HG02623 (cell line): ENCODE measurements around the gene MYH16.
"Not testable (repeated sequence)": the region's sequence is repeated elsewhere in the genome, so short reads cannot be mapped to it uniquely, and the experiment has no call there.

ENCODE experiments used
- ATAC-seq: cut with Tn5 transposase; IDR thresholded peaks from one replicate; pipeline ENCODE4 v1.9.1; 2021; ENCODE audit warnings: moderate library complexity; ENCODE audit not compliant: unreplicated experiment

Gene MYH16

DNA sequence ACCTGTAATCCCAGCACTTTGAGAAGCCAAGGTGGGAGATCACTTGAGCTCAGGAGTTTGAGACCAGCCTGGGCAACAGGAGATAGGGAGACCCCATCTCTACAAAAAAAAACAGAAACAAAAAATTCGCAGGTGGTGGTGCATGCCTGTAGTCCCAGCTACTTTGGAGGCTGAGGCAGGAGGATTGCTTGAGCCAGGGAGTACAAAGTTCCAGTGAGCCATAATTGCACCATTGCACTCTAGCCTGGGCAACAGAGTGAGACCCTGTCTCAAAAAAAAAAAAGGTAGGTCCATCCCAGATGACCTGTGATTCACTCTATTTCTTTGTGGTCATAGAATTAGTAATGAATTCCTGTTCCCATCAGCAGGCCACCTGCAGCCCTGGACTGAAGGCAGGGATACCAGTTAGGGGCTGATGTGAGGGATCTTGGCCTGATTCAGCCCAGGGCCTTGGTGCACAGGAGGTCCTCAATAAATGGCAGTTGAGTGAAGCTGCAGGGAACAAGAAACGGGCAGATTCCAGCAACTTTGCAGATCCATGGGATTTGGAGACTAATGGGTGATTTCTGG lies at the start of gene MYH16:
TSS of gene MYH16 (plus strand) at position 364 of the 570 bp plus-strand sequence.
- no peak for ATAC-seq

DNA sequence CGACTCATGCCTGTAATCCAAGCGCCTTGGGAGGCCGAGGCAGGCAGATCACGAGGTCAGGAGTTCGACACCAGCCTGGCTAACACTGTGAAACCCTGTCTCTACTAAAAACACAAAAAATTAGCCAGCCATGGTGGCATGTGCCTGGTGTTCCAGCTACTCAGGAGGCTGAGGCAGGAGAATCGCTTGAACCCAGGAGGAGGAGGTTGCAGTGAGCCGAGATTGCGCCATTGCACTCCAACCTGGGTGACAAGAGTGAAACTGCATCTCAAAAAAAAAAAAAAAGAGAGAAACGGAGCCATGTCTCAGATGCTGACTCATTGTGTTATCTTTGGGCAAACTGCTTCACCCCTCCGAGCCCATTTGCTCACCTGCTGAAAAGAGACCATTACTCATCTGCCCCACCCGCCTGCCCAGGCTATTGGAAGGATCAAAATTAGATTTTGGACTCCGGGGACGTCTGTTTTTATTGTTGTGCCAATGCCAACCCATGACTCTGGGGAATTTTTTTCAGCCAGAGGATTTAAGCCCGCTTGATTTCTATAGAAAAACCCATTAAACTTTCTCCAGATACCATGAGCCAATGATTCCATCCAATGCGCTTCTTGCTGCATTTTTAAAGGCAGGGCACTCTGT lies 48.3 kb upstream of the MYH16 start:
- not testable (repeated sequence) for ATAC-seq

DNA sequence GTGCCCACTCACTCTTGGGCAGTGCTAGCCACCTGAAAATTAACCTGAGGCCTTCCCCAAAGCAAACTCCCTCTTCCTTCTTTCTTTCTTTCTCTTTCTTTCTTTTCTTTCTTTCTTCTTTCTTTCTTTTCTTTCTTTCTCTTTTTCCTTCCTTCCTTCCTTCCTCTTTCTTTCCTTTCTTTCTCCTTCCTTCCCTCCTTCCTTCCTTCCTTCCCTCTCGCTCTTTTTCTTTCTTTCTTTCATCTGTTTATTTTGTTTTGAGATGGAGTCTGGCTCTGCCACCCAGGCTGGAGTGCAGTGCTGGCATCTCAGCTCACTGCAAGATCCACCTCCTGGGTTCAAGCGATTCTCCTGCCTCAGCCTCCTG lies 47.8 kb upstream of the MYH16 start:
- ATAC-seq, result no peak

- ATAC-seq, result no peak
These were observed 43.4 kb upstream of the MYH16 start for GRCh38 chr7:99229234-99229633.

DNA sequence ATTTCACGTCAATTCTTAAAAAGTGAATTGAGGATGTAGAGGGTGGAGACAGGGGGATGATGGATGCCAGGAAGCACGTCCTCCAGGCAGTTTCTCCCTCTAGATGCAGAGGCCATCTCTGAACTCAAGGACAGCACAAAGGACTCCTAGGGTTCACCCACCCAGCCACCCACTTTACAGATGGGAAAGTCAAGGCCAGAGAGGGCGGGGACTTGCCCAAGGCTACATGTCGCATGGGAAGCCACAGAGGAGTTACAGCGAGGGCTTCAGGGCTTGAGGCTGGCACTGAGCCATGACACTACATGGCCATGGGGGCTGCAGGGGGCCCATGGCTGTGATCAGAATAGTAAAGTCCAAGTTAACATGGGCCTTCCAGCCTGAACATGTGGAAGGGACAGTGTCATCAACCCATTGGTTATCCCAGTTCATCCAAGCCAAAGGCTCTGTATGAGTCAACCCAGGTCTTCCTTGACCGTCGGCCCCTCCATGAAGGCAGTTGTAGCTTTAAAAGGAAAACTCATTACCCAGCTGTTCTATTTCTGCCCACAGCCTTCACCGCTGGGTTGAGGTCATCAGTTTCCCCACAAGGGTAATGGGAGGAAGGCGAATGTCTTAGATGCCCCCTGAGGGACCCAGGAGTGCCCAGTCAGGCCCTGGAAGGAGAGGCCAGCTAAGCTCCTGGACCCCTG lies 40.4 kb upstream of the MYH16 start:
- no peak for ATAC-seq

DNA sequence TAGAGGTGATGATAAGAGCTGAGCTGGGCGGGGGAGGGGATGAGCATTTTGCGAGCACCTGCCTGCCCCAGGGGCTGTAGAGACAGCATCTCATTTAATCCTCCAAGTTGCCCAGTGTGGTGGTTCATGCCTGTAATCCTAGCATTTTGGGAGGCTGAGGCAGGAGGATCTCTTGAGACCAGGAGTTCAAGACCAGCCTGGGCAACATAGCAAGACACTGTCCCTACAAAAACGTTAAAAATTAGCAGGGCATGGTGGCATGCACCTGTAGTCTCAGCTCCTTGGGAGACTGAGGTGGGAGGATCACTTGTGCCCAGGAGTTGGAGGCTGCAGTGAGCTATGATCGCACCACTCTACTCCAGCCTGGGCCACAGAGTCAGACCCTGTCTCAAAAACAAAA lies 39.7 kb upstream of the MYH16 start:
- not testable (repeated sequence) for ATAC-seq

GRCh38 chr7:99234185-99234584 lies 38.5 kb upstream of the MYH16 start:
- no peak for ATAC-seq

DNA sequence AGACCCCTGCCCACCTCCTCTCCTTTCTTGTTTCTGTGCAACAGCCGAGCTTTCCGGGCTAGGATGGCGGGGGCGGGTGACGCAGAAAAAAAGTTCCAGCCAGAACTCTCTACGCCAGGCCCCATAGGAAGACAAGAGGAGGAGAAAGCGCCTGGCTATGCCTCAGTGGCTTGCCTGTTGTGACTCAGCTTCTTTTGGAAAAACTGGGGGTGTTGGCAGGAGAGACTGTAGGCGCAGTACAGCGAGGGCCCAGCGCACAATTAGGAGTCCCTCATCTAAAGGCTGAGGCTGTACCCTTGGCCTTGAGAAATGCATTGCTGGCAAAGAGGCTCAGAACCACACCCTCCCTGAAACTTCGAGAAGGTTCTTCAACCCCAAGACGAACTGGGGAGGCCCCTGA lies 36.7 kb upstream of the MYH16 start:
- ATAC-seq, result no peak

- not testable (repeated sequence) for ATAC-seq
These were observed 34.8 kb upstream of the MYH16 start for GRCh38 chr7:99237876-99238275.

DNA sequence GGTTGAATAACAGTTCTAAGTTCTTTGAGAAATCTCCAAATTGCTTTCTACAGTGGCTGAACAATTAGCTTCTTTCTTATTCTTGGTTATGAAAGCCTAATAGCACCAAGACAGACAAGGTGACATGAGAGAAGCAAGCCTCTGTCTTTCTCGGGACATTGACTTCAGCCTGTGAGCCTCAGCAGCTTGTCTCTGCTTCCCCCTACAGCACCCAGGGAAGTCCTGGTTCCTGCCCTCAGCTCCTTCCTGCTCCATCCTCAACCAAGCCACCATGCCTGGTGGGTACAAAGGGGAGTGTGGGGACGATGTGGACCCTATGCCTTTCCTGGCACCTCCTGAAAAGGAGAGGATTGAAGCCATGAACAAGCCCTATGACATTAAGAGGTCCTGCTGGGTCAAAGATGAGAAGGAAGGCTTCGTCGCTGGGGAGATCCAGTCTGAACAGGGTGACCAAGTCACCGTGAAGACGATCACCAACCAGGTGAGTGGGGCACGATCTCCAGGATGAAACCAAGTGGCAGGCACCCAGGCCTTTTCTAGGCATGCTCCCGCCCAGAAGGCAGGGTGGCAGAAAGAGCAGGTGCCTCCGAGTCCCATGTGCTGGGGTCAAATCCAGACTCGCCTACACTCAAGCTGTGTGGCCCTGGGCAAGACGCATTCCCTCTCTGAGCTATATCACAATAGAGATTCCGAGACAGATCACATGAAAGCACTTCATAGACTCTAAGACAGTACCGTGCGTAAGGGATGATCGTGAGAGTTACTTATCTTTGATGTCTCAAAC lies 33.9 kb upstream of the MYH16 start:
- ATAC-seq, result no peak

DNA sequence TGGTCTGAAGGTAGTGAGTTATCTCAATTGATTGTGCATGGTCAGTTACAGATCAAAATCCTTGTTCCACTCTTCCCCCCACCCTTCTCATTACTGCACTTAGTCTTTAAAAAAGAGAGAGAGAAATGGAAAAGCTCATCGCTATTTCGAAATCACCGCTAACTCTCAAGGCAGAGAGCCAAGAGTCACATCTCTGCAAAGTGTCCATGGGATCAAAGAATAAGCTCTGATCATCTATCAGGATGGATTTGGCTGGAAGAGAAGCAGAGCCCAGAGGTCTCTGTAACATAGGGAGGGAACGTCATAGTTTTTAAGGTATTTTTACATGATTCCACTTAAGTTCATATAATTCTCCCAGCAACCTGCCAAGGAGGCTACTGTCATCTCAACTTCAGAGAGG lies 30.0 kb upstream of the MYH16 start:
- ATAC-seq, result no peak

GRCh38 chr7:99243751-99244337 lies 28.8 kb upstream of the MYH16 start:
- no peak for ATAC-seq

DNA sequence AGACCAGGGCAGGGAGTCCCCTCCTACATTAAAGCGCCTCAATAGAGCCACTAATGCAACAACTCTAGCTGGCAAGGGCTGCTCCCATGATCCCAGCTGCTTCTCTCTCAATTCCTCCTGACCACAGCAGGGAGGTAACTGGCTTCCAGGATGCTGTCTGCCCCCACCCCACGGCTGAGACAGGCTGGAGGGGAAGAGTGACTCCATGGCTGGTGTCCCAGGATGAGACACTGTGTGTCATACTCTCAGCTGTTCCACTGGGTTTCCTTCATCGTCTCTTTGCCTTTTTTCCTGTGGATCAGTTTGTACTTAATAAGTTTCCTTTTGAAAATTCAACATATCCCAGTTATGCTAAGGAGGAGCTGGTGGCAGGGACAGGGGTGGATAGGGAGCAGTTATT lies 27.7 kb upstream of the MYH16 start:
- ATAC-seq, result no peak

GRCh38 chr7:99248391-99249095 lies 24.1 kb upstream of the MYH16 start:
- ATAC-seq, result no peak

- no peak for ATAC-seq
These were observed 22.6 kb upstream of the MYH16 start for GRCh38 chr7:99249985-99250575.

- ATAC-seq, result no peak
These were observed 20.3 kb upstream of the MYH16 start for GRCh38 chr7:99252166-99252895.

- no peak for ATAC-seq
These were observed 19.3 kb upstream of the MYH16 start for GRCh38 chr7:99253369-99253768.

DNA sequence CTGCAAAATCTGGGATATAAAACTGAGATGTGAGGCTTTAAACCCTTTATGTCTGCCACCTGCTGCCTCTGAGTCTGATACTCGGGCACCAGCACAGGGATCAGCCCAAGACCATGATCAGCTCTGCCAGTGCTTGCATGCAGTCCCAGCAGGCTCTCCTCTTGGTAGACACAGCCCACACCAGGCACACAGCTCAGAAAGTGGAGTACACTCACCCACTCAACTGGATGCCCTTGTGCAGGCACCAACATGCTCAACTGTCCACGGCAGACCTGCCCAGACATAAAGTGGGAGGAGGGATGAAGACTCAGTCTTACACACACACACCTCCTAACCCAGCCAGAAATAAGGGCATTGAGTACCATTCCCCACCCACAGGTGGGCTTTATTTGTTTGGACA lies 18.2 kb upstream of the MYH16 start:
- ATAC-seq, result no peak

DNA sequence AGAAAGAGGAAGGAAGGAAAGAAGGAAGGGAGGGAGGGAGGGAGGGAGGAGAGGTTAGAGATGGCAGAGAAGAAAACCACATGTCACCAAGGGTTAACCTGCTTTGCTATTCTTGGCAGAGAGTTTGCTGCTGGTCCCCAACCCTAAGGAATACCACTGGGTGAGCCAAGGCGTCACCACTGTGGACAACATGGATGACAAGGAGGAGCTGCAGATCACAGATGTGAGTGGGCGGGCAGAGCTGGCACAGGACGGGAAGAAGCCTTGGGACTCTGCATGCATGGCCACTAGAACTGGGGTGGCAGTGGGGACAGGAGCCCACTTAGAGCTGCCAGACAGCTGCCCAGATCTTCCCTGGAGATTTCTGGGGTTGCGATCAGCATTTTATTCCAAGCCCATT lies 17.2 kb upstream of the MYH16 start:
- ATAC-seq, result no peak

- ATAC-seq, result no peak
These were observed 15.6 kb upstream of the MYH16 start for GRCh38 chr7:99257065-99257464.
